VCaP (cell line): ENCODE results near the gene ITGAV.

Experiments
- H3K27ac ChIP-seq: fragments of 450-650 bp; 2 replicates; pipeline ENCODE4 v1.5.1; 2017
- TF ChIP-seq, protein P1 (sequence below): fragments of 450-650 bp; conservative IDR thresholded peaks from 2 replicates; pipeline ENCODE4 v1.5.1; 2017; ENCODE audit warnings: mild to moderate bottlenecking, moderate library complexity

ITGAV gene

DNA sequence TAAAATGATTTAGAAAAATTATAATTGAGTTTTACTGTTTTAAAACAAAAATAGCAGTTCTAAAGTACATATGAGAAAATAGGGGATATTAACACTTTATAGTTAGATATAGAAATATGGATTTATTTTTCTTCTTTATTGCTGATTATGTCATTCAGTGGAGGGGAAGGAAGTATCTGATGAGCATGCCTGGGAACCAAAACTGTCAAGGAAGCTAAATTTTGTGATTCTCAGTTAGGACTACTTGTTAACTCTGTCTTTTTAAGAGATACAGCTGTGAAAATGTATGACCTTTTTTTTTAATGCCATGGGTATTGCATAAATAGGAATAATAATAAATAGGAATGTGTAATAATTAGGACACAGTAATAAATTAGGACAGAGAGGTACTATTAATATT lies 44.8 kb downstream of the ITGAV start:
- H3K27ac ChIP-seq: no peak overlapping the region
- TF ChIP-seq, protein P1, sequence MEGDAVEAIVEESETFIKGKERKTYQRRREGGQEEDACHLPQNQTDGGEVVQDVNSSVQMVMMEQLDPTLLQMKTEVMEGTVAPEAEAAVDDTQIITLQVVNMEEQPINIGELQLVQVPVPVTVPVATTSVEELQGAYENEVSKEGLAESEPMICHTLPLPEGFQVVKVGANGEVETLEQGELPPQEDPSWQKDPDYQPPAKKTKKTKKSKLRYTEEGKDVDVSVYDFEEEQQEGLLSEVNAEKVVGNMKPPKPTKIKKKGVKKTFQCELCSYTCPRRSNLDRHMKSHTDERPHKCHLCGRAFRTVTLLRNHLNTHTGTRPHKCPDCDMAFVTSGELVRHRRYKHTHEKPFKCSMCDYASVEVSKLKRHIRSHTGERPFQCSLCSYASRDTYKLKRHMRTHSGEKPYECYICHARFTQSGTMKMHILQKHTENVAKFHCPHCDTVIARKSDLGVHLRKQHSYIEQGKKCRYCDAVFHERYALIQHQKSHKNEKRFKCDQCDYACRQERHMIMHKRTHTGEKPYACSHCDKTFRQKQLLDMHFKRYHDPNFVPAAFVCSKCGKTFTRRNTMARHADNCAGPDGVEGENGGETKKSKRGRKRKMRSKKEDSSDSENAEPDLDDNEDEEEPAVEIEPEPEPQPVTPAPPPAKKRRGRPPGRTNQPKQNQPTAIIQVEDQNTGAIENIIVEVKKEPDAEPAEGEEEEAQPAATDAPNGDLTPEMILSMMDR: no peak

DNA sequence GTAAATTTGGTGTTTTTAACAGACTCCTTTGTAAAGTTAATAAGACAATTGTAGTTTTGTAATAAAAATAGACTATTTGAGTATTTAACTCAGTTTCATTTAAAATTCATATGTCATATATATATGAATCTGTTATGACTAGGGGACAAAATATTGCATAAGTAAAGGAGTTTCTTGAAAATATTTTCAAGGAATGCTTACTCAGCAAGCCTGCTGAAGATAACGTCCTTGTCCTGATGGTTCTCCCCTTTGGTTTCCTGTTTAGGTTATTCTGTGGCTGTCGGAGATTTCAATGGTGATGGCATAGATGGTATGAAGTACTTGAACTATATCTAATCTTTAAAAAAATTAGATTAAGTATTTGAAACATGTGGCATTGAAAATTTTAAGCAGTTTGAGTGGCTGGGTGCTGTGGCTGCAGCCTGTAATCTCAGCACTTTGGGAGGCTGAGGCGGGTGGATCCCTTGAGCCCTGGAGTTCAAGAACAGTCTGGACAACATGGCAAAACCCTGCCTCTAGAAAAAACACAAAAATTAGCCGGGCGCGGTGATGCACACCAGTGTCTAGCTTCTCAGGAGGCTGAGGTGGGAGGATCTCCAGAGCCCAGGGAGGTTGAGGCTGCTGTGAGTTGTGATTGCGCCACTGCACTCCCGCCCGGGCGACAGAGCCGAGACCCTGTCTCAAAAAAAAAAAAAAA lies 47.1 kb downstream of the ITGAV start:
- H3K27ac ChIP-seq: no peak overlapping the region
- TF ChIP-seq, protein P1: no peak

DNA sequence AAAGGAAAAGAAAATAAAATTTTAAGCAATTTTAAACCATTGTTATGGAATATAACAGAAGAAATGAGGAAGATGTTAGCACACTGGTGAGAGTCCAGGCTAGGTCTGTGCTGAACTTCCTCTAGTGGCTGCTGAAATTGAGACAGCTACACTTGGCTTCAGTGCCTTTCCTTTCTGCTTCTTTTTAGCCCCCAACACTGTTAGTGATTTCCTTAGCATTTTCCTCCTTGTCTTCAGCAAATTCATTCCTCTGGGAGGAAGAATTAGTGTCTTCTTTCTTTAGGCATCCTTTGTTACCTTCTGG lies 47.6 kb downstream of the ITGAV start:
- TF ChIP-seq, protein P1: no peak

DNA sequence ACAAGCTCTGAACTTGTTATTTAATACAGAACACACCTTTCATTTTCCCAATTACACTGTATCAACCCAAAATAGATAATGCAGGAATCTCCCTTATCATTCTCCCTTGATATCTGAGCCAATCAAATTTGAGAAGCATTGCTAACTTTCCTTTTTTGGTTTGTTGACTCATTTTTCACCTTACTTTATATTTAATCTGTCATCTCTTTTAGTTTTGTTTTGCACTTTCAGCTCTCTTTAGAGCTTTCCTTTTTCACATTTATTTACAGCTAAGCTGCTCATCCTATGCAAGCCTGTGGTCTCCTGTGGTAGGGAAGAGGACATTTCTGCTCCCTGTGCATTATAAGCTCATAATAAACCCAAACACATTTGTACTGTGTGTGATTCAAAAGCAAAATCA lies 50.1 kb downstream of the ITGAV start:
- no peak overlapping the region for H3K27ac ChIP-seq

More for the DNA sequence above, 47.6 kb downstream of the ITGAV start:
- H3K27ac ChIP-seq: no peak overlapping the region

DNA sequence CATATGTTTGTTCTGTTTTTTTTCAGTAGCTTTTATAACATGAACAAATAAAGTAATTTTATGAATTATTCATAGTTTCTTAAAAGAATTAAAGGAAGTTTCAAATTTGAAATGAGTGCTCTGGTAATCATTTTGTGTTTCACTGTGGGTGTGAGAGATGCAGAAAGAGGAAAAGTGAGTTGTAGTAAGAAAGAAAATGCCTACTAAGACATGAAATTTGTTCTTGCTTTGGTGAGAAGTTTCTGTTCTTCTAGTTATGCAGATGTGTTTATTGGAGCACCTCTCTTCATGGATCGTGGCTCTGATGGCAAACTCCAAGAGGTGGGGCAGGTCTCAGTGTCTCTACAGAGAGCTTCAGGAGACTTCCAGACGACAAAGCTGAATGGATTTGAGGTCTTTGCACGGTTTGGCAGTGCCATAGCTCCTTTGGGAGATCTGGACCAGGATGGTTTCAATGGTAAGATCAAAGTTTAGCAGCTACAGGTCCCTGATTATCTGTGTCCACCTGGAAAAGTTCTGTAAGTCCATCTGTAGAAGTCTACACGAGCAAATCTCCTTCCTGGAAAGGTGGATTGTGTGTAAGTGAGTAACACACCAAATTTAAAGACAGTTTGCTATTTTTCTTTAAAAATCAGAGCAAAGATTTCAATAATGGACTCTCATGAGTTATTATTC lies 51.4 kb downstream of the ITGAV start:
- TF ChIP-seq, protein P1: no peak
- no peak overlapping the region for H3K27ac ChIP-seq

More for the DNA sequence above, 50.1 kb downstream of the ITGAV start:
- TF ChIP-seq, protein P1: no peak

DNA sequence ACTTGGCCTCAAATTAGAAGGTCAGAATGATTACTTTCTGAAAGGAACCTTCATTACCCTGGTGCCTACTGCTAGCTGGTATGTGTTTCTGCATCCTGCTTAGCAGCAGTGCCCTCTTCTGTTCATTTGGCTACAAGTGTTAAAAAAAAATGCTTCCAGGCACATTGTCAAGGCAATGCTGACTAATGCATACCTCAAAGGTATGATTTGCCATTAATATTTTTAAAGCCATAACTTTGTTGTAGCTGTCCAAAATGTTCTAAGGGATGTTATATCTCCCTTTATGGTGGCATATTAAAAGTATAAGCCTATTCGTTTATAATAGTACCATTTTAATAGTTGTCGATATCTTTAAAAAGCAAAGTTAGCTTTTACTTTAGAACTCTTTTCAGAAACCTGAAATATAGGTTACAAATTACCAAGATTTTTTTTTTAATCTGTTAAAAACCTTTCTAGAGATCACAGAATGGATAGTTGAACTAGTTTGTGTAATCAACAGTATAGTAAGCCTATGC lies 52.0 kb downstream of the ITGAV start:
- H3K27ac ChIP-seq: no peak overlapping the region
- TF ChIP-seq, protein P1: peak; percentile 86

DNA sequence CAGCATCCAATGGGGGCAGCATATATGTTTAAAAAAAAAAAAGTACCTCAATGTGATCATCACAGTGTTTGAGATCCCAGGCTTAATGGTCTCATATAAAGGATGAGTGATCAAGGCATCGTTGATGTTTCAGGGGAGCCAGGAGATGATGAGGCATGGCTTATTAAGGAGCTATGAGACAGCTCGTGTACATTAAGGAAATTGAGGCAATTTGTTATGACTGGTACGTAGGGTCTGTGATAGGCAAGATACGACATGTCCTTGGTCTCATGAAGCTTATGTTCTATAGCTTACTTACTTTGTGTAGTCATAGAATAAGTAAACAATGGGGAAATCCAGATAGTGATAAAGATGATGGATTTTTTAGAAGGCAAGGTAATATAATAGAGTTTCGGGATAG lies 54.9 kb downstream of the ITGAV start:
- TF ChIP-seq, protein P1: no peak
- H3K27ac ChIP-seq: no peak overlapping the region
